ENCODE measurements around the gene TFE3. TPM values are rescaled to one million over a fixed set of nuclear protein-coding genes. Genes with fewer than 3 reads are reported as not detected.

The TFE3 gene
- total RNA-seq, 1 experiment from 2014 or later = 35.1 TPM

- Mint-ChIP-seq H3K9me3 (ENCODE audit: low read depth, unreplicated experiment) (no peaks in the 10 kb centered on the region), H3K27ac (ENCODE audit: unreplicated experiment) (peak within 1 kb of the TSS; percentile 97), H3K4me1 (ENCODE audit: low read depth, unreplicated experiment) (peaks cover 26% of the 10 kb centered on the region), H3K36me3 (ENCODE audit: insufficient read depth, unreplicated experiment) (peaks cover 45% of the 10 kb centered on the region), H3K27me3 (ENCODE audit: unreplicated experiment) (no peaks in the 10 kb centered on the region), H3K4me3 (ENCODE audit: low read depth, unreplicated experiment) (peak within 1 kb of the TSS; percentile 99)
- no peak for TF ChIP-seq CTCF (IDR thresholded peaks at IDR 0.05; ENCODE audit: unreplicated experiment)
- peak; percentile 69 for DNase-seq
- intact Hi-C loops (cut with micrococcal nuclease; ENCODE audit: unreplicated experiment) = loop anchor here (5.0 kb wide), 1 partner anchor 40 kb away; the partner anchor contains the start of gene TFE3
- no TSS peak for BruUV-seq (replicated peaks)
- CTCF ChIA-PET = interaction anchor here (0.5 to 1.8 kb wide), 7 partner anchors 11 to 189 kb away, joined by 3 to 16 read pairs (median 5); partner anchors contain the start of gene TFE3
These were observed 40.8 kb downstream of the TFE3 start, which contains the start of gene GRIPAP1 for GRCh38 chrX:49002091-49002935. Gene GRIPAP1, minus strand, starts transcription at chrX:49002264. Its CDS starts 35 bp downstream, at chrX:49002229.

- no peak for TF ChIP-seq CTCF (IDR thresholded peaks at IDR 0.05; ENCODE audit: unreplicated experiment)
- Mint-ChIP-seq H3K4me3 (ENCODE audit: low read depth, unreplicated experiment) (peak overlapping the region; percentile 99), H3K36me3 (ENCODE audit: insufficient read depth, unreplicated experiment) (peaks cover 45% of the 10 kb centered on the region), H3K27ac (ENCODE audit: unreplicated experiment) (peak overlapping the region; percentile 97), H3K4me1 (ENCODE audit: low read depth, unreplicated experiment) (peaks cover 26% of the 10 kb centered on the region), H3K9me3 (ENCODE audit: low read depth, unreplicated experiment) (no peaks in the 10 kb centered on the region), H3K27me3 (ENCODE audit: unreplicated experiment) (no peaks in the 10 kb centered on the region)
- CTCF ChIA-PET = interaction anchor here (0.5 to 1.8 kb wide), 6 partner anchors 10 to 189 kb away, joined by 3 to 16 read pairs (median 5); partner anchors contain the start of gene TFE3
- intact Hi-C loops (cut with micrococcal nuclease; ENCODE audit: unreplicated experiment) = loop anchor here (5.0 kb wide), 1 partner anchor 41 kb away; the partner anchor contains the start of gene TFE3
- TSS peak; percentile 29 for BruUV-seq (replicated peaks)
- peak; percentile 1 for DNase-seq
These were observed 41.6 kb downstream of the TFE3 start for GRCh38 chrX:49001521-49002090.

DNA sequence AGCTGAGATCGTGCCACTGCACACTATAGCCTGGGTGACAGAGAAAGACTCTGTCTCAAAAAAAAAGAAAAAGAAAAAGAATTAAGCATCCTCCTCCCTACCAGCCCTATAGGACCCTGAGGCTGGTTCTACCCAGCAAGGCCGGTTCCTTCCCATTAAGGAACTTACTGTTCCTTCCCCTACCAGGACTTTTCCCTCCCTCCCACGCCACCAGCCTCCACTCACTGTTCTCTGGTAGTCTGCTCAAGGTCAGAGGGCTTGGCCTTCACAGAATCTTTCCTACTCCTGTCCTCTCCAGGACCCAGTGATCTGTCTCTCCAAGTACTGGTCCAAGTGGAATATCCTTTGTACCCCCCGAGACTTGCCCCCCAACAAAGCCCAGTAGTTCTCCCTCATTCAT, 42.5 kb downstream of the TFE3 start:
- Mint-ChIP-seq H3K36me3 (ENCODE audit: insufficient read depth, unreplicated experiment) (peaks cover 45% of the 10 kb centered on the region), H3K9me3 (ENCODE audit: low read depth, unreplicated experiment) (no peaks in the 10 kb centered on the region), H3K4me3 (ENCODE audit: low read depth, unreplicated experiment) (peak overlapping the region; percentile 99), H3K27ac (ENCODE audit: unreplicated experiment) (no peak overlapping the region), H3K4me1 (ENCODE audit: low read depth, unreplicated experiment) (peaks cover 26% of the 10 kb centered on the region), H3K27me3 (ENCODE audit: unreplicated experiment) (no peaks in the 10 kb centered on the region)
- BruUV-seq (replicated peaks) = no TSS peak
- CTCF ChIA-PET = interaction anchor here (0.8 kb wide), 1 partner anchor 18 kb away, joined by 5 read pairs; no protein-coding TSS in a partner anchor
- no peak for DNase-seq
- intact Hi-C loops (cut with micrococcal nuclease; ENCODE audit: unreplicated experiment) = loop anchor here (5.0 kb wide), 1 partner anchor 42 kb away; the partner anchor contains the start of gene TFE3
- TF ChIP-seq CTCF (IDR thresholded peaks at IDR 0.05; ENCODE audit: unreplicated experiment) = no peak

DNA sequence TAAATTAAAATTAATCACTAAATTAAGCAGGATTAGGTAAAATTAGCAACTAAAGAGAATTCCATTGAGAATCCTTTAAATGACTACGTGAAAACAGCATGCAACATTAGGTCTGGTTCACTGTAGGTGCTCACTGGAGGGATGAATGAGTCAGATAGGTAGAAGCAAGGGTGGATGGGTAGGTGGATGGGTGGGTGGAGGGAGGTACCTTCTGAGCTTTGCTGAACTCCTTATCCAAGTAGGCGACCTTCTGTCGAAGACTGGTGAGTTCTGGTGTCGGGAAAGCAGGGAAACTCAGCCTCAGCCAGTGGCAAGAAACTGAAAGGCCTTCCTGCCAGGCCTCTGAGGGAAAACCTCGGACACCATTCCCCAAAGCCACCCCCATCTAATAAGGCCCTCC, 44.1 kb downstream of the TFE3 start:
- intact Hi-C loops (cut with micrococcal nuclease; ENCODE audit: unreplicated experiment) = no loop called here
- no TSS peak for BruUV-seq (replicated peaks)
- H3K27ac Mint-ChIP-seq (ENCODE audit: unreplicated experiment) = no peak overlapping the region
- H3K36me3 Mint-ChIP-seq (ENCODE audit: insufficient read depth, unreplicated experiment) = peaks cover 45% of the 10 kb centered on the region
- H3K27me3 Mint-ChIP-seq (ENCODE audit: unreplicated experiment) = no peaks in the 10 kb centered on the region
- peaks cover 26% of the 10 kb centered on the region for H3K4me1 Mint-ChIP-seq (ENCODE audit: low read depth, unreplicated experiment)
- DNase-seq = no peak
- TF ChIP-seq CTCF (IDR thresholded peaks at IDR 0.05; ENCODE audit: unreplicated experiment) = no peak
- H3K9me3 Mint-ChIP-seq (ENCODE audit: low read depth, unreplicated experiment) = no peaks in the 10 kb centered on the region
- CTCF ChIA-PET = no interaction called here
- no peak overlapping the region for H3K4me3 Mint-ChIP-seq (ENCODE audit: low read depth, unreplicated experiment)
